Measurements from ENCODE around the gene CXCR6. TPM values are rescaled to one million over a fixed set of nuclear protein-coding genes. Genes with fewer than 3 reads are reported as not detected.

The CXCR6 gene
- total RNA-seq, 4 donors from 2014 or later = 2.5 to 14.7 (median 2.7) TPM

- no peak for ATAC-seq (ENCODE audit: low FRiP score)
Measured at GRCh38 chr3:45933591-45933990, 9.7 kb upstream of the CXCR6 start.

DNA sequence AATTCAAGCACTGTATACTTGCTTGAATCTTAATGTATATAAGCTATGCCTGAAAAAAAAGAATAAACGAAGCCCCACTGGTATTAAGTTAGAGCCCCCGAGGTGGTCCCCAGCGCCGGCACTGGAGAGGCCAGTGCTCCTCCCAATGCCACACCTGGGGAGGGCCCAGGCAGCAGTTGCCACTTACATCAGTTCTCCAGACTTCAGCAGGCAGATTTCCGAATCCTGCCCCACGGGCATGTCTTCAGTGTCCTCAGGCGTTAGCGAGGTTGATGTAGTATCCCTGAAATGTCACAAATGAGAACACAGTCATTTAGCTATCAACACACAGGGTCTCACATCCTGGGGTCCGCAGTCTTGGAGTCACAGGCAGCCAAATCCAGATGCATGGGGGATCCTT is 7.0 kb upstream of the CXCR6 start:
- DNase-seq (ENCODE audit: low spot score) = no peak
- TF ChIP-seq, protein P1, sequence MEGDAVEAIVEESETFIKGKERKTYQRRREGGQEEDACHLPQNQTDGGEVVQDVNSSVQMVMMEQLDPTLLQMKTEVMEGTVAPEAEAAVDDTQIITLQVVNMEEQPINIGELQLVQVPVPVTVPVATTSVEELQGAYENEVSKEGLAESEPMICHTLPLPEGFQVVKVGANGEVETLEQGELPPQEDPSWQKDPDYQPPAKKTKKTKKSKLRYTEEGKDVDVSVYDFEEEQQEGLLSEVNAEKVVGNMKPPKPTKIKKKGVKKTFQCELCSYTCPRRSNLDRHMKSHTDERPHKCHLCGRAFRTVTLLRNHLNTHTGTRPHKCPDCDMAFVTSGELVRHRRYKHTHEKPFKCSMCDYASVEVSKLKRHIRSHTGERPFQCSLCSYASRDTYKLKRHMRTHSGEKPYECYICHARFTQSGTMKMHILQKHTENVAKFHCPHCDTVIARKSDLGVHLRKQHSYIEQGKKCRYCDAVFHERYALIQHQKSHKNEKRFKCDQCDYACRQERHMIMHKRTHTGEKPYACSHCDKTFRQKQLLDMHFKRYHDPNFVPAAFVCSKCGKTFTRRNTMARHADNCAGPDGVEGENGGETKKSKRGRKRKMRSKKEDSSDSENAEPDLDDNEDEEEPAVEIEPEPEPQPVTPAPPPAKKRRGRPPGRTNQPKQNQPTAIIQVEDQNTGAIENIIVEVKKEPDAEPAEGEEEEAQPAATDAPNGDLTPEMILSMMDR (IDR thresholded peaks at IDR 0.05) = no peak
- ATAC-seq (ENCODE audit: low FRiP score) = no peak

More at GRCh38 chr3:45933591-45933990, 9.7 kb upstream of the CXCR6 start:
- no peak for DNase-seq (ENCODE audit: low spot score)
- TF ChIP-seq, protein P1 (IDR thresholded peaks at IDR 0.05) = no peak

GRCh38 chr3:45937206-45938042 is 5.8 kb upstream of the CXCR6 start:
- DNase-seq (ENCODE audit: low spot score) (no peak), ATAC-seq (ENCODE audit: low FRiP score) (no peak)
- TF ChIP-seq, protein P1 (IDR thresholded peaks at IDR 0.05) = no peak

DNA sequence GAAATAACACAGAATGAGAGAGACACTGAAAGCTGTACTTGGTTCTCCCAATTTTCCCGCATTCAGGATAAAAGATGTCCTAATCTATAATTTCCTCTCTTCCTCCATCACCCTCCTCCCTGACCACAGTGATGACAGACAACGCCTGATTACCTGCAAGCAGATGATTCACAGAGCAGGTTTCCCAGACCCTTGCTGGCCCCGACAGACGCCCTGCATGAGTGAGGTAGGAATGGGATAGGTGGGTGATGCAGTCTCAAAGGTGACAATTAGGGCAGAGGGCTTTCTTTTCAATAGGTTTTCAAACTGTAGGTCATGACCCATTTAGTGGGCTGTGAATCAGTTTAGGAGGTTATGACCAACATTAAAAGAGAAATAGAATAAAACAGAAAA is 5.2 kb upstream of the CXCR6 start:
- ATAC-seq (ENCODE audit: low FRiP score) = no peak
- DNase-seq (ENCODE audit: low spot score) = no peak
- TF ChIP-seq, protein P1 (IDR thresholded peaks at IDR 0.05) = no peak

DNA sequence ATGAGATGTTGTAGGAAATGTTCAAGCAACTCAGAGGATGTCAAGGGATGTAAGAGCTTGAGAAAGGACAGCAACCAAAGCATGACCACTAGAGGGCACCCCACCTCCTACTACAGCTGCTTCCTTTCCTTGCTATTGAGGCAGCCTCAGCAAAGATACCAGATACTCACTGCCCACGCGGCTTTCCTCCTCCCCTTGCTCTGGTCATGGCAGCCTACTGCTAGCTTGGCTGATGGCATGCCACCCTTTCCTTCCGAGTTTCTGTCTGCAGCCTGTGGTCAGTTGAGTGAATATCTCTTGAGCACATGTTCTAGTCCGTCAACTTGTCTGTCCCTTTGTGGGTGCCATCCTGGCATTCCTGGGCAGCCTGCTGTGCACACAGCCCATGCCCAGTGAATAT is 4.4 kb upstream of the CXCR6 start:
- TF ChIP-seq, protein P1 (IDR thresholded peaks at IDR 0.05) = peak in 2 of 3 donors; percentile 41 to 83
- ATAC-seq (ENCODE audit: low FRiP score) (peak; percentile 84), DNase-seq (ENCODE audit: low spot score) (peak; percentile 89)

DNA sequence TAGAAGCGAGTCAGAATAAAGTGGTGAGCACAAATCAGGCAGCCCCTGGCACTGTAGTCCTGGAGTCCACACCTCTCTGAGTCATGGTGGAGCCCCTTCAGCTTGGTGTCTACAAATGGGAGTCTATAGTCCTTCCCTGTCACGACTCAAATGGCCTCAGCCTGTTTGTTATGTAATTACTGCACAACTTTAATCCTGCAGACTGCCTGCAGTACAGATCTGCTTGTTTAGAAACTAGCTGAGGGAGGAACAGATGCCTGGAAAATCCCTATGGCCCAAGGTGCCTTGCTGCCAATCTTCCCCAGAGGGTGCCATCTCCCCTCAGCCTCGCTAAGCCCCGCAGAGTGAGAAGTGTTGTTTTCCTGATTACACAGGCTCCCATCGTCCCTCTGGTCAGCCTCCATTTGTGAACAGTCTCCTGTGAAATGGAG is 3.9 kb upstream of the CXCR6 start:
- ATAC-seq (ENCODE audit: low FRiP score) (no peak), DNase-seq (ENCODE audit: low spot score) (no peak)
- TF ChIP-seq, protein P1 (IDR thresholded peaks at IDR 0.05) = no peak

All from omental fat pad (tissue), 4 donors.